ENCODE data around the gene STAM.

STAM gene

GRCh38 chr10:17730667-17731066, 86.7 kb downstream of the STAM start:
- TF ChIP-seq, protein P1, sequence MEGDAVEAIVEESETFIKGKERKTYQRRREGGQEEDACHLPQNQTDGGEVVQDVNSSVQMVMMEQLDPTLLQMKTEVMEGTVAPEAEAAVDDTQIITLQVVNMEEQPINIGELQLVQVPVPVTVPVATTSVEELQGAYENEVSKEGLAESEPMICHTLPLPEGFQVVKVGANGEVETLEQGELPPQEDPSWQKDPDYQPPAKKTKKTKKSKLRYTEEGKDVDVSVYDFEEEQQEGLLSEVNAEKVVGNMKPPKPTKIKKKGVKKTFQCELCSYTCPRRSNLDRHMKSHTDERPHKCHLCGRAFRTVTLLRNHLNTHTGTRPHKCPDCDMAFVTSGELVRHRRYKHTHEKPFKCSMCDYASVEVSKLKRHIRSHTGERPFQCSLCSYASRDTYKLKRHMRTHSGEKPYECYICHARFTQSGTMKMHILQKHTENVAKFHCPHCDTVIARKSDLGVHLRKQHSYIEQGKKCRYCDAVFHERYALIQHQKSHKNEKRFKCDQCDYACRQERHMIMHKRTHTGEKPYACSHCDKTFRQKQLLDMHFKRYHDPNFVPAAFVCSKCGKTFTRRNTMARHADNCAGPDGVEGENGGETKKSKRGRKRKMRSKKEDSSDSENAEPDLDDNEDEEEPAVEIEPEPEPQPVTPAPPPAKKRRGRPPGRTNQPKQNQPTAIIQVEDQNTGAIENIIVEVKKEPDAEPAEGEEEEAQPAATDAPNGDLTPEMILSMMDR (IDR thresholded peaks at IDR 0.05): no peak
- Histone ChIP-seq H3K27ac (no peak overlapping the region), H3K9me3 (no peaks in the 10 kb centered on the region), H3K36me3 (no peaks in the 10 kb centered on the region), H3K4me3 (ENCODE audit: low read depth in 1 of 2, low read length in 1 of 2) (no peak overlapping the region), H3K27me3 (no peaks in the 10 kb centered on the region), H3K4me1 (ENCODE audit: control insufficient read depth in 1 of 2, insufficient read depth in 1 of 2, low read depth in 1 of 2, low read length in 1 of 2) (no peaks in the 10 kb centered on the region)

DNA sequence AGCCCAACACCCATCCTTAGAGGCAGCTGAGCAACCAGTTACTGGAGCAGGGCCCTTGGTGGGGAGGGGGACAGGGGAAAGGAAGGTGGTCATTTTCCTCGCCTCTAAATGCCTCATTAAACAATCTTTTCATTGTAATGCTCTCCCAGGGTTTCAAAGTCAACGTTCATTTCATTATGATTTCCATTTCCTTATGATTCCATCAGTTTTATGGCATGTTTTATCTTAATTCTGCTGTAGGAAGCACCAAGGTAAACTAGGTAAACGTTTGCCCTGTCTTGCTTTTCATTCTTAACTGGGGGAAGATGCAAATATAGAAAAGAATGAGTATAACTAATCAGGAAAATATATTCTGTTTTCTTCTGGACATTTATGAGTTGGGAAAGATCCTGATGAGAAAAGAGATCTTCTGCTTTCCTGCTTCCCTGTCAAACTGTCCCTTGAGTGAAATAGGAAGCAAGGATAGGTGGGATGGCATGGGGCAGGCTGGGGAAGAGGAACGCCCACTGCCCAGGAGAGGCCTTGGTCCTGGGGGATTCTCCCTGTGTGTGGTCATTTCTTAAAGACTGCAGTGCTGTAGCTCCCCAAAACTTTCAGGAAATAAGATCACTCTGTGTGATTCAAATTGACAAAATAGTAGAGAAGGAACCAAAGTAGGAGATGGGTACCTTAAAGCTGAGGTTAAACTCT, 87.5 kb downstream of the STAM start:
- TF ChIP-seq, protein P1 (IDR thresholded peaks at IDR 0.05): no peak
- Histone ChIP-seq H3K9me3 (no peaks in the 10 kb centered on the region), H3K4me3 (ENCODE audit: low read depth in 1 of 2, low read length in 1 of 2) (no peak overlapping the region), H3K27me3 (no peaks in the 10 kb centered on the region), H3K36me3 (no peaks in the 10 kb centered on the region), H3K4me1 (ENCODE audit: control insufficient read depth in 1 of 2, insufficient read depth in 1 of 2, low read depth in 1 of 2, low read length in 1 of 2) (no peaks in the 10 kb centered on the region), H3K27ac (no peak overlapping the region)

DNA sequence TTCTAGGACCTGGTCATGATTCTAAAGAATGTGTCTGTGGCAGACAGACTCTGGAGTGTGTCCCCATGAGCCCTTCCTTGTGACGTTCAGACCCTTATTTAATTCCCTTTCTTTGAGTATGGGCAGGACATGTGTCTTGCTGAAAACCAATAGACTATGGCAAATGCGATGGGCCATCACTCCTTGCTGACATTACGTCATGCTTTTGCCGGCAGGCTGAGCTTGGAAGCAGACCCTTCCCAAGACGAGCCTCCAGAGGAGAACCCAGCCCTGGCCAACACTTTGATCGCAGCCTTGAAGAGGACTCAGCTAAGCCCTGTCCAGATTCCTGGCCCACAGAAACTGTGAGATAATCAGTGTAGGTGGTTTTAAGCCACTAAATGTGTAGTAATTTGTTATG, 89.7 kb downstream of the STAM start:
- Histone ChIP-seq H3K4me1 (ENCODE audit: control insufficient read depth in 1 of 2, insufficient read depth in 1 of 2, low read depth in 1 of 2, low read length in 1 of 2) (no peaks in the 10 kb centered on the region), H3K36me3 (no peaks in the 10 kb centered on the region), H3K4me3 (ENCODE audit: low read depth in 1 of 2, low read length in 1 of 2) (no peak overlapping the region), H3K9me3 (no peaks in the 10 kb centered on the region), H3K27ac (no peak overlapping the region), H3K27me3 (no peaks in the 10 kb centered on the region)
- TF ChIP-seq, protein P1 (IDR thresholded peaks at IDR 0.05): no peak

DNA sequence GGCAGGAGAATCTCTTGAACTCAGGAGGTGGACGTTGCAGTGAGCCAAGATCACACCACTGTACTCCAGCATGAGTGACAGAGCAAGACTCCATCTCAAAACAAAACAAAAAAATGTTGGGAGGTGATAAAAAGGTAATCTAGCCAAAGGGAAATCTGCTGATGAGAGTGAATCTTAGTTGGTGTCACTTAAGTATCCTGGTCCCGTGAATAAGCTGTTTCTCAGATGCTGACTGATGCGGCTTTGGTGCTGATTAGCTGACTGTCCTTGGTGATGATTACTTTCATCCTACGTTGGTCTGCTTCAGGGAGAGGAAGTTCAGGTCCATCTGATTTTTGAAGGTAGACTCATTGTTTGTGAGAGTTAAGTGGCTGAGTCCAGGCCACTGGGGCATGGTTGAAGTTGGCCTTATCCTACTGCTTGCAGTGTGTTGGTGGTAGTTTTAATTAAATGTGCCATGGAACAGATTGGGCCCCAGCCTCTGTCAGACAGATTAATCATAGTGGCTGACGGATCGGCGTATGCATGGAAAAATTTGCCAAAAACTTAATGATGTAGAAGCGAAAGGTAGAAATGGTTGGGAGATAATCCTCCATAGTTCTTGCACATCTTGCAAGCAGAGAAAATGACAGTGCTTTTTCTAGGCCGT, 90.6 kb downstream of the STAM start:
- Histone ChIP-seq H3K4me1 (ENCODE audit: control insufficient read depth in 1 of 2, insufficient read depth in 1 of 2, low read depth in 1 of 2, low read length in 1 of 2) (no peaks in the 10 kb centered on the region), H3K27ac (no peak overlapping the region), H3K36me3 (no peaks in the 10 kb centered on the region), H3K27me3 (no peaks in the 10 kb centered on the region), H3K9me3 (no peaks in the 10 kb centered on the region), H3K4me3 (ENCODE audit: low read depth in 1 of 2, low read length in 1 of 2) (no peak overlapping the region)
- TF ChIP-seq, protein P1 (IDR thresholded peaks at IDR 0.05): no peak

DNA sequence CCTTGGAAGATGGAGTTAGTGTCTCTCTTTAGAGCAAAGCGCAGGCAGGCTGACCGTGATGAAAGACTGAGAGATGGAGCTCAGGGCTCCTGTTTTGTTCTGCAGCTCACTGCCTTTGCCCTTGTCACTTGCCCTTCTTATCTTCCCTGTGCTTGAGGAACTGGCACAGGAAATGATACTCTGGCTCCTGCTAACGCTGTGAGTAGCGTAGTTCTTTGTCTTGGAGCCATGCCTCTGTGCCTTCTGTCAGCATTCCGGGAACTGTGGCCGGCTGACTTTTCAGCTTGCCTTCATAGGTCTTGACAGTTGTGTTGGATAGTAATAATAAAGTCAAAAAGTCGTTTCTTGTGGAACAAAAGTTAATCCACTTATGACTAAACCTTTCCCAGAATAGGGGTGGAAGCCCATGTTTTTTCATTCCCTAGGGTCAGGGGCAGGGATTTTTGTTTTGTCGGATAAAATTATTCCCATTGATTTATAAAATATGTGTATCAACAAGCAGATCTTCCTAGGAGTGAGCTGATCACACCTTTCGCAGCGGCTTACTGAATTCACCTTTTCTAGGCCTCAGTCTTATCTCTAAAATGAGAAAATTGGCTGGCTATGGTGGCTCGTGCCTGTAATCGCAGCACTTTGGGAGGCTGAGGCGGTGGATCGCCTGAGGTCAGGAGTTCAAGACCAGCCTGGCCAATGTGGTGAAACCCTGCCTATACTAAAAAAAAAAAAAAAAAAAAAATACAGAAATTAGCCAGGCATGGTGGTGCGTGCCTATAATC, 91.4 kb downstream of the STAM start:
- Histone ChIP-seq H3K4me1 (ENCODE audit: control insufficient read depth in 1 of 2, insufficient read depth in 1 of 2, low read depth in 1 of 2, low read length in 1 of 2) (no peaks in the 10 kb centered on the region), H3K27ac (no peak overlapping the region), H3K9me3 (no peaks in the 10 kb centered on the region), H3K4me3 (ENCODE audit: low read depth in 1 of 2, low read length in 1 of 2) (no peak overlapping the region), H3K36me3 (no peaks in the 10 kb centered on the region), H3K27me3 (no peaks in the 10 kb centered on the region)
- TF ChIP-seq, protein P1 (IDR thresholded peaks at IDR 0.05): no peak
